Panc1 (cell line): ENCODE data around the gene RELB. TPM values are rescaled to one million over a fixed set of nuclear protein-coding genes. Genes with fewer than 3 reads are reported as not detected.

Experiments
- ATAC-seq: fragments of 200-7000 bp; cut with Tn5 transposase; 2 replicates; pipeline ENCODE4 v1.9.1; 2020; ENCODE audit warnings: mild to moderate bottlenecking, moderate library complexity
- BruUV-seq: library from RNA; stranded (reverse); fragments of 400-500 nt; replicated peaks from 2 replicates; lab custom pipeline; 2021; lab: Mats Ljungman, UMichigan
- CTCF ChIA-PET: fragments of 300-600 bp; sonication (Branson Sonifier 250); formaldehyde crosslinking; loops from one replicate; lab custom pipeline; 2022; ENCODE audit warnings: antibody characterized with exemption; lab: Charles Lee
- POLR2A ChIA-PET: fragments of 300-600 bp; sonication (Branson Sonifier 250); formaldehyde crosslinking; loops from one replicate; lab custom pipeline; 2022; ENCODE audit warnings: antibody characterized with exemption; lab: Charles Lee
- DNase-seq: peaks from one replicate; pipeline ENCODE4 v3.0.0-alpha.2; 2010; ENCODE audit warnings: low read depth, low spot score
- H3K27ac ChIP-seq: 2 replicates; pipeline ENCODE4 v1.5.1; 2011; ENCODE audit warnings: mild to moderate bottlenecking, low read length, inconsistent platforms
- H3K27me3 ChIP-seq: fragments of 200-500 bp; sonication (Bioruptor generic); 2 replicates; pipeline ENCODE4 v1.6.0; 2014; ENCODE audit warnings: low read length, inconsistent platforms; ENCODE audit not compliant: control insufficient read depth, insufficient read depth
- H3K36me3 ChIP-seq: fragments of 200-500 bp; sonication (Bioruptor generic); 2 replicates; pipeline ENCODE4 v1.5.1; 2014; ENCODE audit warnings: inconsistent platforms, mild to moderate bottlenecking, low read length, moderate library complexity; ENCODE audit not compliant: control insufficient read depth, insufficient read depth
- H3K4me1 ChIP-seq: 2 replicates; pipeline ENCODE4 v1.5.1; 2011; ENCODE audit warnings: inconsistent platforms, mild to moderate bottlenecking, low read length, moderate library complexity; ENCODE audit not compliant: control insufficient read depth, insufficient read depth
- H3K4me3 ChIP-seq, 2 experiments: 2 replicates each; pipeline ENCODE4 v1.5.1; 2011 to 2012; ENCODE audit warnings: low read depth in 2 of 2, low read length in 2 of 2, mild to moderate bottlenecking in 2 of 2, inconsistent platforms in 1 of 2, moderate library complexity in 1 of 2
- H3K9me3 ChIP-seq: fragments of 200-500 bp; sonication (Bioruptor generic); 2 replicates; pipeline ENCODE4 v1.5.1; 2014; ENCODE audit warnings: low read depth, mild to moderate bottlenecking, inconsistent platforms, low read length, moderate library complexity; ENCODE audit not compliant: control insufficient read depth, insufficient read depth
- POLR2AphosphoS5 ChIP-seq: IDR thresholded peaks from 2 replicates; pipeline ENCODE4 v1.6.1; 2012; ENCODE audit warnings: mild to moderate bottlenecking, low read depth, low read length, moderate library complexity
- SIN3A ChIP-seq: IDR thresholded peaks from 2 replicates; pipeline ENCODE4 v1.6.1; 2012; ENCODE audit warnings: low read depth, mild to moderate bottlenecking, low read length, moderate library complexity, borderline replicate concordance; ENCODE audit not compliant: insufficient read depth
- TCF7L2 ChIP-seq: IDR thresholded peaks from 2 replicates; pipeline ENCODE4 v1.6.1; 2011; ENCODE audit warnings: mild to moderate bottlenecking, low read depth, low read length, inconsistent platforms
- in situ Hi-C: cut with HindIII; loops from 2 replicates; pipeline ENCODE4 v1.10.0; 2016; ENCODE audit warnings: low sequenced_read_pairs, low pct_unique_long_range_greater_than_20kb
- intact Hi-C: fragments of 100-400 bp; cut with micrococcal nuclease; formaldehyde crosslinking; loops from one replicate; pipeline ENCODE4 v1.10.0; 2022; ENCODE audit not compliant: unreplicated experiment
- total RNA-seq: library from RNA; stranded (reverse); gene quantifications from one replicate; pipeline ENCODE4 v1.2.1, GENCODE V29; 2021; ENCODE audit not compliant: unreplicated experiment
- TF ChIP-seq, protein P1 (sequence below): fragments of 450-650 bp; IDR thresholded peaks from 2 replicates; pipeline ENCODE4 v1.5.1; 2017; ENCODE audit warnings: mild to moderate bottlenecking
- TF ChIP-seq, protein P2 (sequence below), 2 experiments: IDR thresholded peaks; 2 replicates each; pipeline ENCODE4 v1.6.1; 2011 to 2012; ENCODE audit warnings: low read depth in 2 of 2, control low read depth in 1 of 2, low read length in 1 of 2, mild to moderate bottlenecking in 1 of 2, moderate library complexity in 1 of 2; ENCODE audit not compliant: insufficient read depth in 1 of 2

The RELB gene
- total RNA-seq, 1 experiment from 2014 or later, result 28.1 TPM

DNA sequence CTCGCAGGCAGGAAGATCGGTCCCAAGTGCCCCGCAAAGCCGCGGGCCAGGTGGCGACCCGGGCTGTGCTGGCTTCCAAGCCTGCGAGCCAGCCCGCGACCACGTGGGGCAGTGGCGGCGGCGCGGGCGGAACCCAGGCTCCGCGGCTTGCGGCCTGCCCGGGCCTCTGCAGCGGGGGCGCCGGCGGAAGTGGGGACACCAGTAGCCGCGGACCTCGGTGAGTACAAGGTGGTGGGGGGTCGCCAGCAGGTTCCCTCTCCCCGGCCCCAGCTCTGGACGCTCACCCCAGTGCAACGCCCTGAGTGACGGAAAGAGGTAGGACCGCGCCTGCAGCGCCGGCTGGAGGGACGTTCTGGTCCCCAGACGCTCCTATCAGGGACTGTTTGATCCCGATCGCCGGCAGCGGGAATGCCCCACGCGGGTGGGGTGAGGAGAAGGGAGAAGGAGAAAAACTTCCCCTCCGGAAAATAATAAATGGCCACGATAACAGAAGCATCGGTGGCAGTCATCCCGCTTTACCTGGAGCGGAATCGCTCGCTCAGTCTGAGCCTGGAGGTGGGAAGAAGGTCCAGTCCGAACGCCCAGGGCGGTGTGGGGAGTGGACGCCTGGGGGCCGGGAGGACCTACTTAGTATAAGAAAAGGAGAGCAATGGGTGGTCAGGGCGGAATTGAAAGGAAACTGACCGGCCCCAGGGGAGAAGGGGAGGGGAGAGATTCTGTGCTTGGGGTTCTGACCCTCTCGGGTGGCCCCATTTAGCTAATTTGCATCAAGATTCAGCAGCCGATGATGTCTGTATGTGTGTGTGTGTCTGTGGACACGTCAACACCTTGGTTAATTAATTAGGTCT, 78.0 kb downstream of the RELB start, which contains the start of gene GEMIN7:
Gene GEMIN7 (plus strand): TSS at position 198 of the 848 bp plus-strand sequence. CDS start 10,855 bp downstream, outside the sequence.
- Histone ChIP-seq H3K9me3 (no peaks in the 10 kb centered on the region), H3K36me3 (peaks cover 4% of the 10 kb centered on the region; the same call in 1 of the 2 replicates), H3K27me3 (no peaks in the 10 kb centered on the region), H3K27ac (peak within 1 kb of the TSS; percentile 91), H3K4me3 (peak within 1 kb of the TSS; percentile 95 to 96), H3K4me1 (peaks cover 18% of the 10 kb centered on the region)
- ChIA-PET POLR2A (no interaction called here), CTCF (no interaction called here)
- ATAC-seq (peak; percentile 70), DNase-seq (no peak)
- in situ Hi-C loops, result no loop called here
- intact Hi-C loops, result no loop called here
- TF ChIP-seq, protein P1, sequence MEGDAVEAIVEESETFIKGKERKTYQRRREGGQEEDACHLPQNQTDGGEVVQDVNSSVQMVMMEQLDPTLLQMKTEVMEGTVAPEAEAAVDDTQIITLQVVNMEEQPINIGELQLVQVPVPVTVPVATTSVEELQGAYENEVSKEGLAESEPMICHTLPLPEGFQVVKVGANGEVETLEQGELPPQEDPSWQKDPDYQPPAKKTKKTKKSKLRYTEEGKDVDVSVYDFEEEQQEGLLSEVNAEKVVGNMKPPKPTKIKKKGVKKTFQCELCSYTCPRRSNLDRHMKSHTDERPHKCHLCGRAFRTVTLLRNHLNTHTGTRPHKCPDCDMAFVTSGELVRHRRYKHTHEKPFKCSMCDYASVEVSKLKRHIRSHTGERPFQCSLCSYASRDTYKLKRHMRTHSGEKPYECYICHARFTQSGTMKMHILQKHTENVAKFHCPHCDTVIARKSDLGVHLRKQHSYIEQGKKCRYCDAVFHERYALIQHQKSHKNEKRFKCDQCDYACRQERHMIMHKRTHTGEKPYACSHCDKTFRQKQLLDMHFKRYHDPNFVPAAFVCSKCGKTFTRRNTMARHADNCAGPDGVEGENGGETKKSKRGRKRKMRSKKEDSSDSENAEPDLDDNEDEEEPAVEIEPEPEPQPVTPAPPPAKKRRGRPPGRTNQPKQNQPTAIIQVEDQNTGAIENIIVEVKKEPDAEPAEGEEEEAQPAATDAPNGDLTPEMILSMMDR, result no peak
- TF ChIP-seq POLR2AphosphoS5, result peak; percentile 73
- TF ChIP-seq, protein P2, sequence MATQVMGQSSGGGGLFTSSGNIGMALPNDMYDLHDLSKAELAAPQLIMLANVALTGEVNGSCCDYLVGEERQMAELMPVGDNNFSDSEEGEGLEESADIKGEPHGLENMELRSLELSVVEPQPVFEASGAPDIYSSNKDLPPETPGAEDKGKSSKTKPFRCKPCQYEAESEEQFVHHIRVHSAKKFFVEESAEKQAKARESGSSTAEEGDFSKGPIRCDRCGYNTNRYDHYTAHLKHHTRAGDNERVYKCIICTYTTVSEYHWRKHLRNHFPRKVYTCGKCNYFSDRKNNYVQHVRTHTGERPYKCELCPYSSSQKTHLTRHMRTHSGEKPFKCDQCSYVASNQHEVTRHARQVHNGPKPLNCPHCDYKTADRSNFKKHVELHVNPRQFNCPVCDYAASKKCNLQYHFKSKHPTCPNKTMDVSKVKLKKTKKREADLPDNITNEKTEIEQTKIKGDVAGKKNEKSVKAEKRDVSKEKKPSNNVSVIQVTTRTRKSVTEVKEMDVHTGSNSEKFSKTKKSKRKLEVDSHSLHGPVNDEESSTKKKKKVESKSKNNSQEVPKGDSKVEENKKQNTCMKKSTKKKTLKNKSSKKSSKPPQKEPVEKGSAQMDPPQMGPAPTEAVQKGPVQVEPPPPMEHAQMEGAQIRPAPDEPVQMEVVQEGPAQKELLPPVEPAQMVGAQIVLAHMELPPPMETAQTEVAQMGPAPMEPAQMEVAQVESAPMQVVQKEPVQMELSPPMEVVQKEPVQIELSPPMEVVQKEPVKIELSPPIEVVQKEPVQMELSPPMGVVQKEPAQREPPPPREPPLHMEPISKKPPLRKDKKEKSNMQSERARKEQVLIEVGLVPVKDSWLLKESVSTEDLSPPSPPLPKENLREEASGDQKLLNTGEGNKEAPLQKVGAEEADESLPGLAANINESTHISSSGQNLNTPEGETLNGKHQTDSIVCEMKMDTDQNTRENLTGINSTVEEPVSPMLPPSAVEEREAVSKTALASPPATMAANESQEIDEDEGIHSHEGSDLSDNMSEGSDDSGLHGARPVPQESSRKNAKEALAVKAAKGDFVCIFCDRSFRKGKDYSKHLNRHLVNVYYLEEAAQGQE (IDR thresholded peaks at IDR 0.05; ENCODE audit: insufficient read depth in 1 of 2, low read depth in 2 of 2, low read length in 1 of 2), result no peak
- TF ChIP-seq TCF7L2, result peak; percentile 53; the same call in 1 of the 2 replicates
- peak; percentile 57; the same call in 1 of the 2 replicates for TF ChIP-seq SIN3A
- BruUV-seq, result no TSS peak

DNA sequence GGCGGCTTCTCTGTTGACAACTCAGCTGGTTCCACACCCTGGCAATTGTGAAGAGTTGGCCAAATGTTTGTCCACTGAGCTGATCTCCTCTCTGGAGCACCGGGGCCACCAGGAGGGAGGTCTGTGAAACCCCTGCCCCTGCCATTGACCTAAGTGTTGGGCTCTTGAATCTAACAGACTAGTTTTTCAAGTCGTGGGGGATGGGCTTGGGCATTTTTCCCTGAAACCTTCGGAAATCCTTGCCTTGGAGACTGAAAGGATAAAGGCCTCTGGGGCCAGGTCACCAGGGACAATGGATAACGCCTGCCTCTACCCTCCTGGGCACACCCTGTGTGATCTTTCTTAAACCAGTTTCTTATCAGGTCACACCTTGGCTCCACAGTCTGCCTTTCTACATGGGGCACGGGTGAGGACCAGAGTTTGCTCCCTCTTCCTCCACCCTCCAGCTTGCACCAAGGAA, 78.7 kb downstream of the RELB start:
- DNase-seq, result no peak
- H3K27ac ChIP-seq, result peak overlapping the region; percentile 91
- peaks cover 13% of the 10 kb centered on the region for H3K4me1 ChIP-seq
- peak overlapping the region; percentile 95 to 96 for H3K4me3 ChIP-seq
- ChIA-PET POLR2A (no interaction called here), CTCF (interaction anchor here (0.6 kb wide), 2 partner anchors 68 to 72 kb away, joined by 3 read pairs; no protein-coding TSS in a partner anchor)
- BruUV-seq, result TSS peak; percentile 75
- no peaks in the 10 kb centered on the region for H3K9me3 ChIP-seq
- TF ChIP-seq TCF7L2 (no peak), SIN3A (no peak), POLR2AphosphoS5 (no peak)
- TF ChIP-seq, protein P1, result no peak
- TF ChIP-seq, protein P2 (IDR thresholded peaks at IDR 0.05; ENCODE audit: insufficient read depth in 1 of 2, low read depth in 2 of 2, low read length in 1 of 2), result no peak
- intact Hi-C loops (no loop called here), in situ Hi-C loops (no loop called here)
- no peak for ATAC-seq
- peaks cover 4% of the 10 kb centered on the region; the same call in 1 of the 2 replicates for H3K36me3 ChIP-seq
- H3K27me3 ChIP-seq, result no peaks in the 10 kb centered on the region
